HepG2 (cell line): ENCODE data around the gene RNASE11. TPM values are rescaled to one million over a fixed set of nuclear protein-coding genes. Genes with fewer than 3 reads are reported as not detected.
A peak's percentile ranks its signal among the peaks of the same experiment; 100 is the strongest.

Experiments used
- ATAC-seq: fragments of 200-7000 bp; cut with Tn5 transposase; 3 replicates; pipeline ENCODE4 v1.9.1; 2020; ENCODE audit warnings: mild to moderate bottlenecking, moderate library complexity
- BruUV-seq: library from RNA; stranded (reverse); fragments of 400-500 nt; replicated peaks from 2 replicates; lab custom pipeline; 2021; lab: Mats Ljungman, UMichigan
- CTCF ChIA-PET: fragments of 300-600 bp; formaldehyde crosslinking; extraction: SDS; loops from one replicate; lab custom pipeline; 2021; ENCODE audit warnings: low total read pairs, inconsistent platforms, low intra/inter-chr PET ratio; lab: Yijun Ruan, JAX
- POLR2A ChIA-PET: fragments of 350-600 bp; sonication (Branson Sonifier 250); formaldehyde crosslinking; loops from one replicate; lab custom pipeline; 2020; ENCODE audit warnings: antibody characterized with exemption, inconsistent platforms; lab: Yijun Ruan, JAX
- DNase-seq: peaks from one replicate; pipeline ENCODE4 v3.0.0-alpha.2; 2015; ENCODE audit warnings: low spot score
- FAIRE-seq: peaks from 3 replicates; lab custom pipeline; 2011; peaks lifted over from hg19 to GRCh38; lab: Jason Lieb, UNC
- H2AFZ ChIP-seq: one replicate; pipeline ENCODE4 v1.6.1; 2011; ENCODE audit warnings: low read length, inconsistent platforms
- H3K27ac ChIP-seq: fragments of 300-600 bp; 3 replicates; pipeline ENCODE4 v1.8.0; 2011; ENCODE audit warnings: mixed run types, mild to moderate bottlenecking, mixed read lengths, low read length, inconsistent platforms; ENCODE audit not compliant: insufficient read depth; ENCODE audit errors: extremely low read length
- H3K27me3 ChIP-seq, 2 experiments: fragments of 200-600 bp in 1 of 2; 2 replicates in 1 of 2; 3 replicates in 1 of 2; pipeline versions ENCODE4 v1.6.0 to v1.8.0; 2011; ENCODE audit warnings: low read length in 2 of 2, mild to moderate bottlenecking in 2 of 2, moderate library complexity in 2 of 2, inconsistent platforms in 1 of 2; ENCODE audit not compliant: insufficient read depth in 2 of 2, control insufficient read depth in 1 of 2
- H3K36me3 ChIP-seq, 2 experiments: fragments of 200-600 bp in 1 of 2; replicated peaks in 1 of 2; 2 replicates in 1 of 2; 3 replicates in 1 of 2; pipeline versions ENCODE4 v1.5.1 to v1.8.0; 2011; ENCODE audit warnings: low read length in 2 of 2, inconsistent platforms in 1 of 2; ENCODE audit not compliant: insufficient read depth in 2 of 2, control insufficient read depth in 1 of 2
- H3K4me1 ChIP-seq: 2 replicates; pipeline ENCODE4 v1.5.1; 2012; ENCODE audit warnings: low read length, inconsistent platforms; ENCODE audit not compliant: insufficient read depth
- H3K4me2 ChIP-seq: 2 replicates; pipeline ENCODE4 v1.6.0; 2011; ENCODE audit warnings: low read depth, low read length, inconsistent platforms
- H3K4me3 ChIP-seq, 3 experiments: fragments of 200-600 bp in 1 of 3; sonication (generic), shearing (Covaris generic) in 1 of 3; replicated peaks in 1 of 3; 2 replicates each; pipeline ENCODE4 v1.5.1; 2011 to 2016; ENCODE audit warnings: low read length in 3 of 3, inconsistent platforms in 2 of 3, low read depth in 2 of 3, mild to moderate bottlenecking in 2 of 3, control low read depth in 1 of 3, mixed read lengths in 1 of 3; ENCODE audit not compliant: insufficient read depth in 1 of 3
- H3K79me2 ChIP-seq: one replicate; pipeline ENCODE4 v1.6.1; 2011; ENCODE audit warnings: low read length, inconsistent platforms; ENCODE audit not compliant: insufficient read depth
- H3K9ac ChIP-seq: 2 replicates; pipeline ENCODE4 v1.6.0; 2011; ENCODE audit warnings: mild to moderate bottlenecking, low read depth, low read length, inconsistent platforms; ENCODE audit not compliant: insufficient read depth
- H3K9me3 ChIP-seq: 2 replicates; pipeline ENCODE4 v1.5.1; 2012; ENCODE audit warnings: mild to moderate bottlenecking, low read length
- H4K20me1 ChIP-seq: 2 replicates; pipeline ENCODE4 v1.6.0; 2011; ENCODE audit warnings: inconsistent platforms, mild to moderate bottlenecking, low read length, moderate library complexity; ENCODE audit not compliant: insufficient read depth
- ZSCAN20 ChIP-seq: sonication (generic); formaldehyde crosslinking; IDR thresholded peaks from 2 replicates; pipeline ENCODE4 v1.4.0; 2020; ENCODE audit warnings: missing genetic modification reagents, mild to moderate bottlenecking, borderline replicate concordance
- WGBS: methylation state at CpG from one replicate; pipeline ENCODE4 v1.1.6; 2017; ENCODE audit warnings: low lambda C conversion rate; 5-methylcytosine and 5-hydroxymethylcytosine counted together
- in situ Hi-C: cut with HindIII; loops from 2 replicates; pipeline ENCODE4 v1.10.0; 2017; ENCODE audit warnings: low pct_unique_long_range_greater_than_20kb; ENCODE audit not compliant: extremely low pct_ligation_motif_present
- intact Hi-C: fragments of 100-400 bp; cut with micrococcal nuclease; formaldehyde crosslinking; loops from one replicate; pipeline ENCODE4 v1.10.0; 2022; ENCODE audit not compliant: unreplicated experiment
- polyA plus RNA-seq, 8 experiments: library from polyadenylated mRNA; depleted of rRNA in 3 of 8; stranded (reverse) in 7 of 8; unstranded in 1 of 8; fragments of >200 nt; fragmentation: Illumina TruSeq in 4 of 8; extraction: Trizol in 4 of 8; gene quantifications; 2 replicates each; pipeline versions ENCODE4 v1.2.1 to v1.2.3, GENCODE V29; 2011 to 2016; ENCODE audit warnings: low read depth in 4 of 8, missing spikeins in 1 of 8, mixed read lengths in 1 of 8; ENCODE audit not compliant: insufficient read depth in 1 of 8
- total RNA-seq, 5 experiments: library from RNA; depleted of rRNA; stranded (reverse); fragments of >200 nt; fragmentation: Illumina TruSeq; extraction: Trizol; gene quantifications; 2 replicates each; pipeline ENCODE4 v1.2.3, GENCODE V29; 2016; ENCODE audit warnings: low read depth in 1 of 5
- TF ChIP-seq, protein P1 (sequence below): sonication (generic); formaldehyde crosslinking; IDR thresholded peaks from 2 replicates; pipeline ENCODE4 v1.5.0; 2020; ENCODE audit warnings: mild to moderate bottlenecking, missing genetic modification reagents

The RNASE11 gene
- total and polyA plus RNA-seq, 2 of the 13 experiments (the other 11 are each of a cell fraction or from before 2014, with no cell fraction given) = not detected

DNA sequence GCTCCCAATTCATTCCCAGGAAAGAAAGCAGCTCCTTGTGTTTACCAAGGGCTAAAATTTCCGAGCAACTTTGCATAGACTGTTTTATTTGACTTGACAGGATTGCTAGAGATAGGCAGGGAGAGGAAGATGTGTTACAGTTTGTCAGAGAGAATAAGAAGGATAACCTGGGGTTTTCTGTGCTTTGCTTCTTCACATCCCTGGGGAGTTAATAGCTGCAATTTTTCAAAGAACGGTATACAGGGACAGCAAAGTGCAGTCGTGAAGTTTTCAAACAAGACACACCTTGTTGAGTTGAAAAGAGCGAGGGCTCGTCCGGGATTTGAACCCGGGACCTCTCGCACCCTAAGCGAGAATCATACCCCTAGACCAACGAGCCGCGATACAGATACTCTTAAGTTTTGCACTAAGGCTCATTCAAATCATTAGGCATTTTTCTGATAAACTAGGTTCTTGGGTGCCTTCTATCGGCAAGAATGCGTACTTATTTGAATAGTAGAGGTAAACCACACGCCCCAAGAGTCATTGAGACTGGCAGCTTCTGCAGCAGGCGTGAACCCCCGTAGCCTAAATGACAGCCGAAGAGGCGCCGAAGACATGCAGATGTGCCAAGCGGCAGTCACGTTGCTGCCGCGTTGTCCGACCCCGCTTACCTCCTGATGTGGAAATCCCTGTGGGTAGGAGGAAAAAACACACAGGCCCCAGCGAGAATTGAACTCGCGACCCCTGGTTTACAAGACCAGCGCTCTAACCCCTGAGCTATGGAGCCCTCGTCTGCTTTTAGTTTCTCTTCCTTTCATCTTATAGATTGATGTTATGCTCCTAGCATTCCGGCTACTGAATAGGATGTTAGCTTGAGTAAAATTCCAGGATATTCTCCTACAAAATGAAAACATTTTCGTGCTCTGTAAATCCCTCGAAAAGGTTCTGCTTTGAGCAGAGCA, 25.6 kb upstream of the RNASE11 start (continued):
- no peak for TF ChIP-seq ZSCAN20 (CRISPR knock-in tag)

DNA sequence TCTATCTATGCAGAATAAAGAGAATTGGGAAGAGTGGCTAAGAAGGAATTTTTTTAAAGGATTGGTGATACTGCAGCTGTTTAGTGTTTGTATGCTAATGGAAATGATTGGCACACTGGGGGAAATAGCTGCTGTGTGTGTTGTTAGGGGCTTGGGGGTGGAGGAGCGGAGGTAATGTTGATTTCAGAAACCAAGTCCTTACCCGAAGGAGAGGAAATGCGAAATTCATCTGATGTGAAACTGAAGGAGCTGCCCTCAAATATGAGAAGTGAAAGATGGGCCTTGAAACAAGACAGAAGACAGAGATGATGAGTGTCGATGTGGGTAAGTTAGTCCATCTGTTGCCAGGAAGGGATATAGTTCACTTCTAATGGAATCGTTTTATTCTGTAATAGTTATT, 24.6 kb upstream of the RNASE11 start:
- in situ Hi-C loops = loop anchor here (25.0 kb wide), 1 partner anchor 150 kb away; the partner anchor contains the start of genes APEX1, OSGEP, PIP4P1 and PNP
- WGBS = 67% methylated on average over 5 of the region's 5 CpGs

More for the DNA sequence above, 24.6 kb upstream of the RNASE11 start:
- Histone ChIP-seq H3K27me3 (no peaks in the 10 kb centered on the region; a peak in 1 of 5 replicates), H3K9ac (no peak overlapping the region), H3K4me2 (peak overlapping the region; percentile 83; the same call in 1 of the 2 replicates), H3K27ac (no peak overlapping the region), H4K20me1 (no peaks in the 10 kb centered on the region)
- BruUV-seq = no TSS peak
- TF ChIP-seq, protein P1, sequence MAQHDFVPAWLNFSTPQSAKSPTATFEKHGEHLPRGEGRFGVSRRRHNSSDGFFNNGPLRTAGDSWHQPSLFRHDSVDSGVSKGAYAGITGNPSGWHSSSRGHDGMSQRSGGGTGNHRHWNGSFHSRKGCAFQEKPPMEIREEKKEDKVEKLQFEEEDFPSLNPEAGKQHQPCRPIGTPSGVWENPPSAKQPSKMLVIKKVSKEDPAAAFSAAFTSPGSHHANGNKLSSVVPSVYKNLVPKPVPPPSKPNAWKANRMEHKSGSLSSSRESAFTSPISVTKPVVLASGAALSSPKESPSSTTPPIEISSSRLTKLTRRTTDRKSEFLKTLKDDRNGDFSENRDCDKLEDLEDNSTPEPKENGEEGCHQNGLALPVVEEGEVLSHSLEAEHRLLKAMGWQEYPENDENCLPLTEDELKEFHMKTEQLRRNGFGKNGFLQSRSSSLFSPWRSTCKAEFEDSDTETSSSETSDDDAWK (CRISPR knock-in tag) = no peak
- TF ChIP-seq, all 625 proteins: peak for 0
- no peak for FAIRE-seq
- no peak overlapping the region for H2AFZ ChIP-seq
- POLR2A ChIA-PET = interaction anchor here (0.7 to 4.8 kb wide), 6 partner anchors 18 to 270 kb away, joined by 4 to 105 read pairs (median 14); partner anchors contain the start of genes PARP2, PNP and RNASE4
- H3K9me3 ChIP-seq = no peaks in the 10 kb centered on the region
- H3K4me1 ChIP-seq = peaks cover 77% of the 10 kb centered on the region
- no peak for DNase-seq
- H3K36me3 ChIP-seq = no peaks in the 10 kb centered on the region
- no peaks in the 10 kb centered on the region for H3K79me2 ChIP-seq
- CTCF ChIA-PET = no interaction called here
- no peak for ATAC-seq
- no peak overlapping the region; a peak in 1 of 6 replicates for H3K4me3 ChIP-seq
- intact Hi-C loops = no loop called here
